ENCODE measurements around the gene VASN.

GRCh38 chr16:4354512-4355409 is 16.9 kb upstream of the VASN start:
- TF ChIP-seq CTCF (conservative IDR thresholded peaks at IDR 0.05; ENCODE audit: low read depth, low read length): no peak
- TF ChIP-seq EZH2 (IDR thresholded peaks at IDR 0.05; ENCODE audit: borderline replicate concordance, low read depth, low read length, poor library complexity, severe bottlenecking): no peak

Data from A673 (cell line).